Measurements from ENCODE around the gene UBE2J2. TPM values are rescaled to one million over a fixed set of nuclear protein-coding genes. Genes with fewer than 3 reads are reported as not detected.

UBE2J2 gene
- total and polyA plus RNA-seq, 2 of the 13 experiments (the other 11 are each of a cell fraction or from before 2014, with no cell fraction given): 25.4 to 29.4 TPM

GRCh38 chr1:1308756-1309250, 35.1 kb upstream of the UBE2J2 start (continued):
- TF ChIP-seq NR3C1 (CRISPR knock-in tag; IDR thresholded peaks at IDR 0.05): no peak
- TF ChIP-seq MEIS1 (CRISPR knock-in tag; IDR thresholded peaks at IDR 0.05; ENCODE audit: borderline replicate concordance): no peak
- TF ChIP-seq CEBPG (CRISPR knock-in tag; IDR thresholded peaks at IDR 0.05): no peak
- TF ChIP-seq MZF1 (CRISPR knock-in tag; IDR thresholded peaks at IDR 0.05; ENCODE audit: borderline replicate concordance): no peak
- no peak for TF ChIP-seq TOPORS (CRISPR knock-in tag; IDR thresholded peaks at IDR 0.05)
- no peak for TF ChIP-seq THAP9 (CRISPR knock-in tag; IDR thresholded peaks at IDR 0.05; ENCODE audit: borderline replicate concordance)
- no peak for TF ChIP-seq TCF7L2 (IDR thresholded peaks at IDR 0.05; ENCODE audit: low read depth, low read length)
- TF ChIP-seq MXI1 (IDR thresholded peaks at IDR 0.05; ENCODE audit: borderline replicate concordance, low read depth, low read length): no peak
- no peak for TF ChIP-seq ZNF280D (CRISPR knock-in tag; IDR thresholded peaks at IDR 0.05)
- no peak for TF ChIP-seq PLRG1 (conservative IDR thresholded peaks at IDR 0.05)
- TF ChIP-seq ZSCAN22 (CRISPR knock-in tag; IDR thresholded peaks at IDR 0.05): no peak
- TF ChIP-seq SOX13 (IDR thresholded peaks at IDR 0.05): no peak
- no peak for TF ChIP-seq SOX13 (CRISPR knock-in tag; conservative IDR thresholded peaks at IDR 0.05 in 1 of 2, IDR thresholded peaks at IDR 0.05 in 1 of 2)
- no peak for TF ChIP-seq ZNF580 (CRISPR knock-in tag; IDR thresholded peaks at IDR 0.05; ENCODE audit: borderline replicate concordance, low read depth)
- TF ChIP-seq AKNA (CRISPR knock-in tag; IDR thresholded peaks at IDR 0.05; ENCODE audit: borderline replicate concordance): no peak
- TF ChIP-seq MLX (CRISPR knock-in tag; IDR thresholded peaks at IDR 0.05): no peak
- no peak for TF ChIP-seq PHF21A (CRISPR knock-in tag; IDR thresholded peaks at IDR 0.05)
- TF ChIP-seq SRSF1 (optimal IDR thresholded peaks at IDR 0.05; ENCODE audit: low read depth, low read length): no peak

All from HepG2 (cell line).